ENCODE results near the gene KASH5. TPM values are rescaled to one million over a fixed set of nuclear protein-coding genes. Genes with fewer than 3 reads are reported as not detected.

The KASH5 gene
- total and polyA plus RNA-seq, 4 donors = not detected

GRCh38 chr19:49355909-49356353 is 32.1 kb upstream of the KASH5 start:
- Histone ChIP-seq H3K9me3 (ENCODE audit: control insufficient read depth in 4 of 4, low read length in 3 of 4) (no peaks in the 10 kb centered on the region), H3K27ac (ENCODE audit: low read depth in 1 of 2, low read length in 2 of 2) (peak overlapping the region in 1 of 2 donors; percentile 2), H3K4me1 (ENCODE audit: control insufficient read depth in 4 of 4, insufficient read depth in 4 of 4, low read length in 3 of 4) (peaks cover 0 to 3% (median 0%) of the 10 kb centered on the region in 4 donors), H3K4me3 (ENCODE audit: low read depth in 1 of 3, low read length in 3 of 3) (no peak overlapping the region), H3K9ac (ENCODE audit: low read depth in 1 of 2, low read length in 2 of 2) (no peak overlapping the region), H3K27me3 (ENCODE audit: control insufficient read depth in 4 of 4, insufficient read depth in 4 of 4, low read length in 3 of 4) (no peaks in the 10 kb centered on the region), H3K36me3 (ENCODE audit: control insufficient read depth in 4 of 4, insufficient read depth in 3 of 4, low read depth in 1 of 4, low read length in 3 of 4) (peaks cover 0 to 4% (median under 1%) of the 10 kb centered on the region in 4 donors)
- no peak for DNase-seq (ENCODE audit: low spot score)
- 68% methylated on average over 12 of the region's 12 CpGs for WGBS
- TF ChIP-seq YY1 (IDR thresholded peaks at IDR 0.05) (no peak), ZBTB33 (IDR thresholded peaks at IDR 0.05) (no peak), EGR1 (IDR thresholded peaks at IDR 0.05; ENCODE audit: low read depth in 2 of 2) (no peak), HNF4G (IDR thresholded peaks at IDR 0.05) (no peak), FOXA1 (IDR thresholded peaks at IDR 0.05) (no peak), NR2F2 (IDR thresholded peaks at IDR 0.05) (no peak), SP1 (IDR thresholded peaks at IDR 0.05) (no peak), GABPA (IDR thresholded peaks at IDR 0.05 in 1 of 2, conservative IDR thresholded peaks at IDR 0.05 in 1 of 2) (no peak), HNF4A (conservative IDR thresholded peaks at IDR 0.05) (no peak), MAX (IDR thresholded peaks at IDR 0.05) (no peak), RAD21 (IDR thresholded peaks at IDR 0.05) (no peak), RXRA (IDR thresholded peaks at IDR 0.05) (no peak), REST (IDR thresholded peaks at IDR 0.05) (no peak), CTCF (IDR thresholded peaks at IDR 0.05; ENCODE audit: low read depth, low read length, missing input control) (no peak)

- Histone ChIP-seq H3K4me3 (ENCODE audit: low read depth in 1 of 3, low read length in 3 of 3) (no peak overlapping the region), H3K27me3 (ENCODE audit: control insufficient read depth in 4 of 4, insufficient read depth in 4 of 4, low read length in 3 of 4) (no peaks in the 10 kb centered on the region), H3K9ac (ENCODE audit: low read depth in 1 of 2, low read length in 2 of 2) (no peak overlapping the region), H3K4me1 (ENCODE audit: control insufficient read depth in 4 of 4, insufficient read depth in 4 of 4, low read length in 3 of 4) (peaks cover 0 to 3% (median 0%) of the 10 kb centered on the region in 4 donors), H3K36me3 (ENCODE audit: control insufficient read depth in 4 of 4, insufficient read depth in 3 of 4, low read depth in 1 of 4, low read length in 3 of 4) (peaks cover 0 to 1% (median under 1%) of the 10 kb centered on the region in 4 donors), H3K27ac (ENCODE audit: low read depth in 1 of 2, low read length in 2 of 2) (peak overlapping the region in 1 of 2 donors; percentile 35), H3K9me3 (ENCODE audit: control insufficient read depth in 4 of 4, low read length in 3 of 4) (no peaks in the 10 kb centered on the region)
- DNase-seq (ENCODE audit: low spot score) = no peak
- WGBS = 74% methylated on average over 7 of the region's 7 CpGs
- peak; percentile 74 for TF ChIP-seq NR2F2 (IDR thresholded peaks at IDR 0.05)
- no peak for TF ChIP-seq MAX (IDR thresholded peaks at IDR 0.05)
- no peak for TF ChIP-seq CTCF (IDR thresholded peaks at IDR 0.05; ENCODE audit: low read depth, low read length, missing input control)
- no peak for TF ChIP-seq JUND (IDR thresholded peaks at IDR 0.05)
- no peak for TF ChIP-seq ZBTB33 (IDR thresholded peaks at IDR 0.05)
- peak in 1 of 2 donors; percentile 7 for TF ChIP-seq RXRA (IDR thresholded peaks at IDR 0.05)
- TF ChIP-seq HNF4G (IDR thresholded peaks at IDR 0.05) = no peak
- no peak for TF ChIP-seq GABPA (IDR thresholded peaks at IDR 0.05 in 1 of 2, conservative IDR thresholded peaks at IDR 0.05 in 1 of 2)
These were observed 31.7 kb upstream of the KASH5 start for GRCh38 chr19:49356382-49356781.
